IPS-20b (cell line): Measurements from ENCODE around the gene ZNF442.
"Not testable (repeated sequence)": the region's sequence is repeated elsewhere in the genome, so short reads cannot be mapped to it uniquely, and the experiment has no call there.

Source experiments
- H3K27ac ChIP-seq: one replicate; pipeline ENCODE4 v1.5.1; 2013; ENCODE audit warnings: low read length
- H3K27me3 ChIP-seq: 2 replicates; pipeline ENCODE4 v1.6.1; 2013; ENCODE audit warnings: mild to moderate bottlenecking, low read length, inconsistent platforms; ENCODE audit not compliant: insufficient read depth
- H3K36me3 ChIP-seq: 2 replicates; pipeline ENCODE4 v1.6.1; 2013; ENCODE audit warnings: low read depth, mild to moderate bottlenecking, inconsistent platforms, low read length, moderate library complexity; ENCODE audit not compliant: insufficient read depth
- H3K4me1 ChIP-seq: 2 replicates; pipeline ENCODE4 v1.6.1; 2013; ENCODE audit warnings: mild to moderate bottlenecking, control low read depth, inconsistent platforms, low read length, moderate library complexity; ENCODE audit not compliant: insufficient read depth
- H3K4me3 ChIP-seq: 2 replicates; pipeline ENCODE4 v1.5.1; 2013; ENCODE audit warnings: mild to moderate bottlenecking, low read length, inconsistent platforms
- H3K9ac ChIP-seq: 2 replicates; pipeline ENCODE4 v1.6.1; 2013; ENCODE audit warnings: low read depth, mild to moderate bottlenecking, inconsistent platforms, low read length, moderate library complexity
- H3K9me3 ChIP-seq: 2 replicates; pipeline ENCODE4 v1.6.1; 2013; ENCODE audit warnings: mild to moderate bottlenecking, low read depth, low read length, inconsistent platforms; ENCODE audit not compliant: insufficient read depth

The ZNF442 gene

DNA sequence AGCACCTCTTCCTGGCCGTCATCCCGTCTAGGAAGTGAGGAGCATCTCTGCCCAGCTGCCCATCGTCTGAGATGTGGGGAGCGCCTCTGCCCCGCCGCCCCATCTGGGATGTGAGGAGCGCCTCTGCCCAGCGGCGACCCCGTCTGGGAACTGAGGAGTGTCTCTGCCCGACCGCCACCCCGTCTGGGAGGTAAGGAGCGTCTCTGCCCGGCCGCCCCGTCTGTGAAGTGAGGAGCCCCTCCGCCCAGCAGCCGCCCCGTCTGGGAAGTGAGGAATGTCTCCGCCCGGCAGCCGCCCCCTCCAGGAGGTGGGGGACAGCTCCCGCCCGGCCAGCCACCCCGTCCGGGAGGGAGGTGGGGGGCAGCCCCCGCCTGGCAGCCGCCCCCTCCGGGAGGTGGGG is 3.2 kb downstream of the ZNF442 start:
- not testable (repeated sequence) for H3K4me1 ChIP-seq

DNA sequence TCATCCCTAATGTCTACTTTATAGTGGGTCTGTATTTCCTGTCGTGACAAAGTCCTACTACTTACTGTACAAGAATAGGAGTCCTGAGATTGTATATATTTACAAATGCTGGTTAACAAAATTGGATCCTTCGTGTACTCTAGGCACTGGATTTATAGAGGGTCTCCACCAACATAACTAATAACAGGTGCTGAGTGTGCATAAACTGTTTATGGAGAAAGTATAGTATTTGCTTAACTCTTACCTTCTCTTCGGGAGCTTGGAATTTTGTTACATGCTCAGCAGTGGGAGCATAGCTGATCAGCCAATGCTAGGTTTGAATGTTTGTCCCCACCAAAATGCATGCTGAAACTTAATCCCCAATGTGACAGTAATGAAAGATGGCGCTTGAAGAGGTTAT is 12.1 kb downstream of the ZNF442 start:
- H3K4me1 ChIP-seq: no peaks in the 10 kb centered on the region
- no peak overlapping the region for H3K9ac ChIP-seq
- H3K36me3 ChIP-seq: peaks cover 29% of the 10 kb centered on the region
- H3K27me3 ChIP-seq: no peaks in the 10 kb centered on the region
- H3K4me3 ChIP-seq: no peak overlapping the region
- peaks cover 82% of the 10 kb centered on the region for H3K9me3 ChIP-seq
- no peak overlapping the region for H3K27ac ChIP-seq

More for the DNA sequence above, 3.2 kb downstream of the ZNF442 start:
- H3K4me3 ChIP-seq, H3K36me3 ChIP-seq, H3K27ac ChIP-seq, H3K9ac ChIP-seq: not testable (repeated sequence)
- peaks cover 14% of the 10 kb centered on the region; the same call in 1 of the 2 replicates for H3K27me3 ChIP-seq
- peaks cover 21% of the 10 kb centered on the region for H3K9me3 ChIP-seq

DNA sequence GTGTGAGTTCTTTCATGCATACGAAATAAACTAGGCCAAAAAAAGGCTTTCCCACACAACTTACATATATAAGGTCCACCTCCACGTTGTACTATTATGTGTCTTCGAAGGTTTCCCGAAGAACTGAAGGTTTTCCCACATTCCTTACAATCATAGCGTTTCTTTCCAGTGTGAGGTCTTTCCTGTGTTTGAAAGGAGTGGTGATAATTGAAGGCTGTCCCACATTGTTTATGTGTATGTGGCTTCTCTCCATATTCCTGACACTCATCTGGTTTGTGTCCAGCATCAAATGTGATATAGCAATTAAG is 14.6 kb downstream of the ZNF442 start:
- Histone ChIP-seq H3K36me3 (peaks cover 29% of the 10 kb centered on the region), H3K27ac (no peak overlapping the region), H3K4me3 (no peak overlapping the region), H3K9ac (no peak overlapping the region), H3K9me3 (peaks cover 91% of the 10 kb centered on the region), H3K27me3 (no peaks in the 10 kb centered on the region), H3K4me1 (no peaks in the 10 kb centered on the region)

DNA sequence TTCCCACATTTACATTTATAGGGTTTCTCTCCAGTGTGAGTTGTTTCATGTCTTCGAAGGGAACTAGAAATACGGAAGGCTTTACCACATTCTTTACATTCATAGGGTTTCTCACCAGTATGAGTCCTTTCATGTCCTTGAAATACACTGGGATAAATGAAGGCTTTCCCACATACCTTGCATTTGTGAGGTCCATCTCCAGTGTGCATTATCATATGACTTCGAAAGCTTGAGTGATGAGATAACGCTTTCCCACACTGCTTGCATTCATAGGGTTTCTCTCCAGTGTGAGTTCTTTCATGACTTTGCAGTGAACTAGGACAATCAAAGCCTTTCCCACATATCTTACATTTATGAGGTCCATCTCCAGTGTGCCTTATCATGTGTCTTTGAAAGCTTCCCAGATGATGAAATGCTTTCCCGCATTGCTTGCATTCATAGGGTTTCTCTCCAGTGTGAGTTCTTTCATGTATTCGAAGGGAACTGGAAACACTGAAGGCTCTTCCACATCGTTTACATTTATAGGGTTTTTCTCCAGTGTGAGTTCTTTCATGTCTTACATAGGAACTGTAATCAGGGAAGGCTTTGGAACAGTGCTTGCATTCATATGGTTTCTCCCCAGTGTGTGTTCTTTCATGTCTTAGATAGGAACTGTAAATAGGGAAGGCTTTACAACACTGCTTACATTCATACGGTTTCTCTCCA is 15.1 kb downstream of the ZNF442 start:
- no peak overlapping the region for H3K9ac ChIP-seq
- H3K4me1 ChIP-seq: no peaks in the 10 kb centered on the region
- peaks cover 93% of the 10 kb centered on the region for H3K9me3 ChIP-seq
- H3K36me3 ChIP-seq: peaks cover 29% of the 10 kb centered on the region
- H3K27me3 ChIP-seq: no peaks in the 10 kb centered on the region
- no peak overlapping the region for H3K27ac ChIP-seq
- no peak overlapping the region for H3K4me3 ChIP-seq

DNA sequence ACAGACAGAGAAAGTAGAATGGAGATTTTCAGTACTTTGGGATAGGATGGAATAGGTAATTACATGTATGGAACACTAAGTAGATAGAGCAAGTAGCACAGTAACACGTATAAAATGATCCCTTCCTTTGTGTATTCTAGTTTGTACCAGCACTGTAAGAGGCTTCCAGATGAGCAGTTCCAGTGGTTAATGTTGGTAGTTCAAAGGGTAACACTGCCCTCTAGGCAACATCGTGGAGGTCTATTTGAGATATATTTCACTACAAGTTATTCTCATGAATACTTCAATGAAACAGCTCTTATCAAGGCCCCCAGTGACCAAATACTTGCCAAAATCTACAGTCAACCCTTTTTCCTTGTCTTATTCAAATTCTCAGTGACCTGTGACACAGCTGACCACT is 18.6 kb downstream of the ZNF442 start:
- Histone ChIP-seq H3K9me3 (peaks cover 90% of the 10 kb centered on the region), H3K27ac (no peak overlapping the region), H3K9ac (no peak overlapping the region), H3K27me3 (no peaks in the 10 kb centered on the region), H3K36me3 (peaks cover 27% of the 10 kb centered on the region), H3K4me1 (no peaks in the 10 kb centered on the region), H3K4me3 (no peak overlapping the region)

DNA sequence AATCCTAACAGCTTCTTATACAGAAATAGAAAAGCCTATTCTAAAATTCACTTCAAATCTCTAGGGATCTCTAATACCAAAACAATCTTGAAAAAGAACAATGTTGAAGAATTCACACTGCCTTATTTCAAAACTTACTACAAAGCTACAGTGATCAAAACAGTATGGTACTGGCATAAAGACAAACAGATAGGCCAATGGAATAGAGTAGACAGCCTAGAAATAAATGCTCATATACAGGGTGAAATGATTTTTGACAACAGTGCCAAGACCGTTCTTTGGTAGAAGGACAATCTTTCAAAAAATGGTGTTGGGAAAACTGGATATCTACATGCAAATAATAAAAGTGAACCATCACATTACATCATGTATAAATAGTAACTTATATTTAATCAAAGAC is 20.3 kb downstream of the ZNF442 start:
- H3K4me1 ChIP-seq: no peaks in the 10 kb centered on the region
- H3K27me3 ChIP-seq: no peaks in the 10 kb centered on the region
- H3K9ac ChIP-seq: no peak overlapping the region
- H3K36me3 ChIP-seq: peaks cover 10% of the 10 kb centered on the region
- peaks cover 85% of the 10 kb centered on the region for H3K9me3 ChIP-seq
- no peak overlapping the region for H3K4me3 ChIP-seq
- no peak overlapping the region for H3K27ac ChIP-seq

DNA sequence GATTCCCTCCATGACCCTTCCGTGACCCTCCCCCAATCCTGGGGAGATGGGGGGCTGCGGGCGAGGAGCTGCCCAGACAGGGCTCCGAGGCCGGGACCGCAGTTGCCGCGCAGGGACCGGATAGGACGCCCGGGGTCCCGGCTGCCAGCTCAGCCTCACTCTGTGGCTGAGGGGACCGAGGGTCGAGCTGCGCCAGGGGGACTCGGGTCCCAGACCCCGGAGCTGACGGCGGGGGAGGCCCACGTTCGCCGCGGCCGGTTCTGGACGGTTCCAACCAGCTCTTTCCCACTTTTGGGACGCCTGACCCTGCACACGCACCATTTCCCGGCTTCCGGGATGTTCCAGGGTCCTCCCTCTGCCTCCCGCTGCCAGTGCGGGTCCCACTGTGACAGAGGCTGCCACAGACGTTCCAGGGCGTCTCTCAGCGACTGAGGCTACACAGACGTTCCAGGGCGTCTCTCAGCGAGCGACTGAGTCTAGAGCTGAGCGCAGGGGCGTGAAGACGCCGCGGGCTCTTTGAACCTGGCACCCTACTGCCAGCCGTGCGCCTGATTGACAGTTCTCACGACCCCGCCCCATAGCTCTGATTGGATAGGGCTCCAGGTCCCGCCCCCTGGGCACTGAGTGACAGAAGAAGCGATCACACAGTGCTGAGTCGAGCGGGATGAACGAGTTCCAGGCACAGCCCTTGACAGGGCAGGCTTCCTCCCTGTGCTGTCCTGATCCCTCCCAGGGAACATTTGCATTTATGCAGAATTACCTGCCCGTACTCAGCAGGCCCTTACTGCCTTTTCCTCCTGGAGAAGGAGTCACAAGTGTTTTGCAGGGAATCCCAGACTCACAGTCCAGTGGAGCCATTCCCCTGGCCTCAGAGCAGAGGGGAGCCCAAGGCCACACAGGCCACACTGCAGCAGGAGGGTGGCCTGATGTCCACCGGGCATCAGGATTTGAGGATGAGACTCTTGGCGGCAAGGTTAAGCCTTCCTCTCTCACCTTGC is 32.0 kb downstream of the ZNF442 start, which contains the start of gene ZNF563:
TSS of gene ZNF563 (minus strand) at position 472 of the 998 bp plus-strand sequence. CDS start at position 321, 151 bp downstream.
- H3K9ac ChIP-seq: peak within 1 kb of the TSS; percentile 51; the same call in 1 of the 2 replicates
- peak within 1 kb of the TSS; percentile 77 for H3K4me3 ChIP-seq
- no peak within 1 kb of the TSS for H3K27ac ChIP-seq

DNA sequence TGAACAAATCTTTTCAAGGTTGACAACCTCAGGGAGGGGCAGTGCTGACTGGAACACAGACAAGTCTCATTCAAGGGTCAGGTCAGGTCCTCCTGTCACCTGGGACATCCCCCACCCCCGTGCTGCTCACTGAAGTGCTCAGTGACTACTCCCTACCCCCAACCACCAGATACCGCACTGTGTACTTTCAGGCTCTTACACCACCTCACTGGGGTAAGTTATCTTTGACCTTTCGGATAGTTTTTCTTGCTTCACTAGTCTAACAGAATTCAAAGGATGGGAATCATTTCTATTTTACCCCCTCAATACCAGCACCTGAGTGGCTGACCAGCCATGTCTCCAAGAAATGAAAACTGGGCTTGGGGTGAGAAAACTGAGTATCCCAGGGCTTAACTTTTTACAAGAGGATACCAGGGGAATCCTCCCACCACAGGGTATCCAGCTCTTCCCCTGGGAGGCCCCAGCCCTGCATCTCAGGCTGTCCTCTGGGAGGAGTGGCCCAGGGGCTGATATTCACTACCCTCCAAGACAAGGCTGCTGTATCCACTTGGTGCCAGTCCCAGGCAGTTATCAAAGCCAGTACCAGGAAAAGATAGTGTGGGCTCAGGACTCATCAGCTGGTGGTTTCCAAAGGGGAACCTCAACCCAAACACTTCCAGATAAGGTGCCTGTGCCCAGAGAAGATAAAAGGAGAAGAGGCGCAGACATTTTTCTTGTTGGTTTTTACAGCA is 34.1 kb downstream of the ZNF442 start:
- H3K4me1 ChIP-seq: peaks cover 5% of the 10 kb centered on the region; the same call in 1 of the 2 replicates
- peaks cover 21% of the 10 kb centered on the region for H3K27me3 ChIP-seq
- peaks cover 3% of the 10 kb centered on the region; the same call in 1 of the 2 replicates for H3K9me3 ChIP-seq
- no peaks in the 10 kb centered on the region for H3K36me3 ChIP-seq
- H3K4me3 ChIP-seq: no peak overlapping the region
- no peak overlapping the region for H3K27ac ChIP-seq
- H3K9ac ChIP-seq: no peak overlapping the region

More for the DNA sequence above, 32.0 kb downstream of the ZNF442 start, which contains the start of gene ZNF563:
- Histone ChIP-seq H3K9me3 (no peaks in the 10 kb centered on the region), H3K4me1 (peaks cover 5% of the 10 kb centered on the region; the same call in 1 of the 2 replicates), H3K36me3 (no peaks in the 10 kb centered on the region), H3K27me3 (peaks cover 21% of the 10 kb centered on the region)

DNA sequence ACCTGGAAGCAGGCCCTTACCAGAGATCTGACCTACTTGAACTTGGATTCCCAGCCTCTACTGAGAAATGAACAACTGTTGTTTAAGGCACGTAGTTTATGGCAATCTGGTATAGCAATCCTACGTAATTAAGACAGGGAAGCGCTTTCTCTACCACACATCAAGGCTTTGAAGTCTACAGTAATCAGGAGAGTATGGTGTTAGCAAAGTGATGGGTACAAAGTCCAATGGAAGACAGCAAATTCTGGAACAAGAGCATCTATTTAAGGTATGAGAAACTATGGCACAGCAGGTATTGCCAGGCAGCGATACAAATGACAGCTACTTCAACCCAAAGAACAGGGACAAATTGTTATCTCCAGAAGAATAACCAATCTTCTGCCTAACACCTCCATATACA is 35.1 kb downstream of the ZNF442 start:
- peaks cover 5% of the 10 kb centered on the region; the same call in 1 of the 2 replicates for H3K4me1 ChIP-seq
- peaks cover 3% of the 10 kb centered on the region; the same call in 1 of the 2 replicates for H3K9me3 ChIP-seq
- no peaks in the 10 kb centered on the region for H3K36me3 ChIP-seq
- no peak overlapping the region for H3K27ac ChIP-seq
- no peak overlapping the region for H3K4me3 ChIP-seq
- no peak overlapping the region for H3K9ac ChIP-seq
- H3K27me3 ChIP-seq: peaks cover 21% of the 10 kb centered on the region

DNA sequence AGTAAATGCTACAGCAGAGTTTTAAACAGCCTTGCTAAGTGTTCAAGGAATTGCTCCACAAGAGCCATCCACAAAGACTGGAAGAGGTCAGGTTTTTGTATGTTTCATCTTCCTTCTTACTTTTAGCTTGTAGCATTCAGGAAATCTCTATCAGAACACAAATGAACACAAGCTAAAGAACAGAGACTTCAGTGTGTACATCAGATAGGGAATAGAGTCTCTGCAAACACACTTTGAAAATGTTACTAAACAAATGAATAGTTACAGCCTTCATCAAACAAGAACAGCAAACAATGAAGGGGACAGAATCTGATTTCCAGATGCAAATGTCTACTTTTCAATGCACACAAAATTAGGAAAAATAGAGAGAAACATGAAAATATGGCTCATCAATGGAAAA is 39.8 kb downstream of the ZNF442 start:
- H3K27me3 ChIP-seq: no peaks in the 10 kb centered on the region
- H3K4me3 ChIP-seq: no peak overlapping the region
- H3K27ac ChIP-seq: no peak overlapping the region
- no peak overlapping the region for H3K9ac ChIP-seq
- peaks cover 29% of the 10 kb centered on the region for H3K9me3 ChIP-seq
- H3K36me3 ChIP-seq: no peaks in the 10 kb centered on the region
- H3K4me1 ChIP-seq: no peaks in the 10 kb centered on the region

DNA sequence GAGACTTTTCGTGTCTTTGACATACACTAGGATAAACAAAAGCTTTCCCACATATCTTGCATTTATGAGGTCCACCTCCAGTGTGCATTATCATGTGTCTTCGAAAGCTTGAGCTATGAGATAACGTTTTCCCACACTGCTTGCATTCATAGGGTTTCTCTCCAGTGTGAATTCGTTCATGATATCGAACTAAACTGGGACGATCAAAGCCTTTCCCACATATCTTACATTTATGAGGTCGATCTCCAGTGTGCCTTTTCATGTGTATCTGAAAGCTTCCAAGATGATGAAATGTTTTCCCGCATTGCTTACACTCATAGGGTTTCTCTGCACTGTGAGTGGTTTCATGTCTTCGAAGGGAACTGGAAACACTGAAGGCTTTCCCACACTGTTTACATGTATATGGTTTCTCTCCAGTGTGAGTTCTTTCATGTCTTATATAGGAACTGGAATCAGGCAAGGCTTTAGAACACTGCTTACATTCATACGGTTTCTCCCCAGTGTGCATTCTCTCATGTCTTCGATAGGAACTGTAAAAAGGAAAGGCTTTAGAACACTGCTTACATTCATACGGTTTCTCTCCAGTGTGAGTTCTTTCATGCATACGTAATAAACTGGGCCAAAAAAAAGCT is 46.6 kb downstream of the ZNF442 start:
- Histone ChIP-seq H3K27me3 (no peaks in the 10 kb centered on the region), H3K9ac (no peak overlapping the region), H3K4me3 (no peak overlapping the region), H3K36me3 (peaks cover 16% of the 10 kb centered on the region), H3K4me1 (no peaks in the 10 kb centered on the region), H3K9me3 (peaks cover 72% of the 10 kb centered on the region), H3K27ac (no peak overlapping the region)
